Measurements from ENCODE around the gene AP2A2.

DNA sequence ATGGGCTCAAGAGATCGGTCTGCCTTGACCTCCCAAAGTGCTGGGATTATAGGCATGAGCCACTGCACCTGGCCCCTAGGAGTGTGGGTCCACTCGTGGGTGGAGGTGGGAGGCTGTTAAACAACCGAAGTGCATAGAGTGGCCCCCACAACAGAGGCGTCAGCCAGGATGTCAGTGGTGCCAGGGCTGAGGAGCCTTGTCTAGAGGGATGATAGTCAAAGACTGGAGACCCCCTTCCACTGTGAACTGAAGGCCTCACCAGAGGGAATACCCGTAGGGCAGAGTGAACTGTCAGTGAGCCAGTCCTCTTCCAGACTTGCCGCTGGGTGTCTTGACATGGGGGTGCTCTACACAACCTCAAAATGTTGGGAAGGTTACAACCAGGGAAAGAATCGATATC, 38.2 kb downstream of the AP2A2 start:
- TF ChIP-seq GATA2 (IDR thresholded peaks at IDR 0.05; ENCODE audit: low read depth, low read length) (no peak), GATA3 (IDR thresholded peaks at IDR 0.05; ENCODE audit: low read depth, low read length) (no peak)

All from SH-SY5Y (cell line).